T follicular helper cell (primary cell): ENCODE data around the gene PAEP.

Experiments
- DNase-seq: peaks from one replicate; pipeline ENCODE4 v3.0.0-alpha.2; 2020; ENCODE audit warnings: low read depth

PAEP gene

DNA sequence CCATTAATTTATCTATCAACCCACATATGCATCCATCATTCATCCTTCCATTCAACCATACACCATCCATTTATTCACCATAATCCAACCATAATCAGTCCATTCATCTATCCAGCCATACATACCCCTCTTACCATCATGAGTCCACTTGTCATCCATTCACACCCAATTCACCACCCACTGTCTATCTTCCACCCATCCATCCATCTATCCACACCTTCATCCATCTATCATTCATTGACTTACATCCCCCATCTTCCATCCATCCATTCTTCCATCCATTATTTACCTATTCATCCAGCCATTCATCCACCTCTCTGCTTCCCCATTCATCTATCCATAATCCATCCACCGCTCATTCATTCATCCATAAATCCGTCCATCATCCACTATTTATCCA lies 17.8 kb downstream of the PAEP start:
- no peak for DNase-seq

DNA sequence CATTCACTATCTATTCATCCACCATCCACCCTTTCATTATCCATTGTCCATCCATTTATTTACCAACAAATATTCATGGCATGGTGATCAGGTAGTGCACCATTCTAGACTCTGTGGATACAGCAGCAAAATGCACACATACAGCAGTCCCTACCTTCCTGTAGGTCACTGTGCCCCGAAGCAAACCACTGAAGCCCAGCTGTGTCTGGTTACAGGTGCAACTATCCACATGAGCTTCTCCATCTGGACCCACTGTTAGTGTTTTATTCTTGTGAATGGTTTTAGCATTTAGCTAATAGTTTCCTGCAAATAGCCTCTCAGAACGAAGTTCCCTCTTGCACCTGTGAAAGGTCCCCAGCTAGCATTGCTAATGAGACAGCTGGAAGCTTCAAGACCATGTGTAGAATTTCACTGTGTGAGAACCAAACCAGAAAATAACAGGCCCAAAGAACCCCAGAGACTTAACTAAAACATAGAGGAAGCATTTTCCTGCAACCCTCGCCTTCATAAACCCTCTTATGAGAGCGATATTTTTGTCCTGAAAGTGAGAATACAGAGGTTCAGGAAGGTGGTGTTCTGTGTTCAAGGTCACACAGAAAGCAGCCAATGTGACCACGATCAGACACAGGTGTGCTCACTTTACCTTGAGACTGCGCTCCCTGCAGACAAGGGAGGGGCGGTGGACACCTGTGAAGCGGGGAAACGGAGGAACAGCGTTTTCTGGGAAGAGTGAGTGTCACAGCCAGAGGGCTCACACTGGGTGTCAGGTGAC lies 18.5 kb downstream of the PAEP start:
- DNase-seq, result no peak

DNA sequence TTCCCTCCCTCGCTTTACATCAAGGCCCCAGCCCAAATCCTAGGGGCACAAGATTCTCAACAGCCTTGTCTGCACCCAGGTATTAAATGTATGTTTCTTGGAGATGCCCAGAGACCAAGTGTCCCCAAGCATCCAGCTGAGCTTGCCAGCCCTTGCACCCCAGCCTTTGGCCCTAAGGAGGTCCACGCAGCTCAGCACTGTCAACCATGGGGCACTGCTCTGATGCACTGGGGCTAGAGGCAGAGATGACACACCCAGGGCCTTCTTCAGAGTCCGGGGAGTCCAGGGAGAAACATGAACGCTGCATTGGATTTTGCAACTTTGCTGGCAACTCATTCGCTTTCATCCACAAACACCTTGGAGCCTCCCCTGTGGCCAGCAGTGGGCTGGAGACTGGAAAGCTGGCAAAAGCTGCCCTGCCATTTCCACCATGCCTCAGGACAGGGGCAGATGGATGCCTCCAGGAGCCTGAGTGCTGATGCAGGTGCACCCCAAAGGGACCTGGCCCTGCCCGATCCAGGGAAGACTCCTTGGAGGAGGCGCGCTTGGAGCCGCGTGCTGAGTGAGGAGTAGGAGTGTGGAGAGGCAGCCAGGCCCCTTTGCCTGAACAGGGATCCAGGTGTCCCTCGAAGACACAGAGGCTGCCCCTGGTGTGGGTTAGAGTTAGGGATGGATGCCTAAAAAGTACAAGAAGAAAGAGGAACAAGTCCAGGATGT lies 19.3 kb downstream of the PAEP start:
- DNase-seq, result no peak

DNA sequence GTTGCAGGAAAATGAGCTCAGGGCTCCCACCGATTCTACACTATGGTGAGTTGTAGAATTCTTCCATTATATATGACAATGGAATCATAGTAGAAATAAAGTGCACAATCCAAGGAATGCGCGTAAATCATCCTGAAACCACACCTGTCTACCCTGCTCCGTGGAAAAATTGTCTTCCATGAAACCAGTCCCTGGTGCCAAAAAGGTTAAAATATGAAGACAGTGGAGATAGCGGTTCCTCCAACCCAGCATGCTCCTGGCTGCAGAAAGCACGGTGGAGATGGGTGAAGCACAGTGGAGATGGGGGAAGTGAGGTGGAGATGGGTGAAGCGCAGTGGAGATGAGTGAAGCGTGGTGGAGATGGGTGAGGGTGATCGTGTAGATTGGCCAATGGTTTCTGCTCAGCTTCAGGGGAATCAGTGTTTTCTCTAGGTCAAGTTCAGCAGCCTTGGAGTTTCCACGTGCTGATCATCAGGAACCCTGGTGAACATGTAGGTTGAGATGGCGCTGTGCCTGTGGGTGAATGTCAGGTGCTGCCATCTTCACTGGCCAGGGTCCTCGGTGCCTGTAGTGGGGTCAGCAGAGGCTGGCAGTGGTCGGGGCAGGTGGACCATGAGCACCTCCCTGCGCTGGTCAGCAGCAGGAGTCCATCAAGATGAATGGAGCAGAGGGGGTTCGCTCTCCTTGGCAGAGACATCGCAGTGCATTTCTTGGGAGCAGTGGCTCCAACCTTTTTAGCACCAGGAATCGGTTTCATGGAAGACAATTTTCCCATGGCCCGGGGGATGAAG lies 20.3 kb downstream of the PAEP start:
- DNase-seq, result no peak

DNA sequence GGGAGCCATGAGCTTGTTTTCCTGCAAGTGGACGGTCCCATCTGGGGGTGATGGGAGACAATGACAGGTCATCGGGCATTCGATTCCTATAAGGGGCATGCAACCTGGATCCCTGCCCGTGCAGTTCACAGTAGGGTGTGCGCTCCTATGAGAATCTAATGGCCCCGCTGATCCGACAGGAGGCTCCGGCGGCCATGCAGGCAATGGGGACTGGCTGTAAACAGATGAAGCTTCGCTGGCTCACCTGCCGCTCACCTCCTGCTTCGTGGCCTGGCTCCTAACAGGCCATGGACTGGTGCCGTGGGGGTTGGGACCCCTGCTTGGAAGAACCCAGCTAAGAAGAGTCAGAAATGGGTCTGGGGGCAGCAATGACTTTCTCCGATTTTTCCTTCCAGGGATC lies 21.0 kb downstream of the PAEP start:
- DNase-seq, result no peak

DNA sequence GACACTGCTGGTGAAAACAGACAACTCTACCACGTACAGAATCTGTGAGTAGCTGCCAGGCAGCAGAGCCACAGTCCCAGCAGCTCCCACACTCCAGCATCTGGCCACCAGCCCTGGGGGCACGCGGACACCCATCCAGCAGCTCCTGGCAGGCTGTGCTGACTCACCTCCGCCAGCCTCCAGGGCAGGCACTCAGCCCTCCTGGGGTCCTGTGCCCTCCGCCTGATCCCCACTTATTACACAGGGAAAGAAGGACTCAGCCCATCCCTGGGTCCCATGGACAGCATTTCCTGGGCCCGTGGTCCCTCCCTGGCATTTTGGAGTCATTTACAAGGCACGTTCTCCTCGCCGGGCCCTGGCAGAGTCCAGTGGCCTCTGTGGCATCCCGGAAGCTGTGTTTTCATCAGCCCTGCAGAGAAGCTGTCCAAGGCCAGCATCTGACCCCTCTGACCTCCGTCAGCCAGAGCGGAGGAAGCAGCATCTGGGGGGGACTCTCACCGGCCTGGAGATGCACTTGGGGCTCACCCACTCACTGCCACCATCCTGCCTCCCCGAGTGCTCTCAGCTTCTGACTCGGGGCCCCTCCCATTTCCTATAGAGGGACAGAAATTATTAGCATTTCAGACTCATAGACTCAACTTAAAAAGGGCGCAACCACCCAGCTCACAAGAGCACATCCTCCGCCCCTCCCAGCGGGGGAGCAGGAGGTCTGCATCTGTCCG lies 21.6 kb downstream of the PAEP start:
- DNase-seq, result no peak

DNA sequence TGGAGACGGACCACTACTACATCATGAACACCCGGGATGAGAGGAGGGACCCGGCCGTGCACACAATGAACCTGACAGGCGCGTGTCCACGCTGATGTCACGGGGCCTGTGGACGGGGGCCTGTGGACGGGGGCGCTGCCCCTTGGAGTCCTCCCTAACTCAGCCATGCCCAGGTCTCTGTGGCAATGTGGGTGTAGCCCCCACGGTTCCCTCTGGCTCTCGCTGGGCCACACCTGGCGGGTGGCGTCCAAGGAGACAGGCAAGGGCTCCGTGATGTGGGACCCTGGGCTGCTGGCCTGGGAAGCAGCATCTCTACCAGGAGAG lies 22.1 kb downstream of the PAEP start:
- DNase-seq, result no peak

DNA sequence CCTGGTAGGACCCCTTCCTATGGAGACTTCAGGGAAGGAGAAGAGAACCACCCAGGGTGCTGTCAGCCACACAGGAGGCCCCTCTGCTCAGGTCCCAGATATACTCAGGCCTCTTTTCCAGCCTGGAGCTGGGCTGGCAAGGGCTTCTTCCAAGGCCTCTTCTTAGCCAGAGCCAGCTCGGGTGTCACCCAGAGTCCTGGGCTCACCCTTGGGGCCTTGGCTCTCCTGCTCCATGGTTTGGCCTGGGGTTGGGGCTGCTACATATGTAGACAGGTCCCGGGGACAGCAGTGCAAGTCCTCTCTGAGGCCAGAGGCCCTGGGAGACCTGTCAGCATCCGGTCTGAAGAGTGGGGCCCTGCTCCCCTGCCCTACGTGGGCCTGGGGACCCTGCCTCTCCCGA lies 22.8 kb downstream of the PAEP start:
- DNase-seq, result no peak

DNA sequence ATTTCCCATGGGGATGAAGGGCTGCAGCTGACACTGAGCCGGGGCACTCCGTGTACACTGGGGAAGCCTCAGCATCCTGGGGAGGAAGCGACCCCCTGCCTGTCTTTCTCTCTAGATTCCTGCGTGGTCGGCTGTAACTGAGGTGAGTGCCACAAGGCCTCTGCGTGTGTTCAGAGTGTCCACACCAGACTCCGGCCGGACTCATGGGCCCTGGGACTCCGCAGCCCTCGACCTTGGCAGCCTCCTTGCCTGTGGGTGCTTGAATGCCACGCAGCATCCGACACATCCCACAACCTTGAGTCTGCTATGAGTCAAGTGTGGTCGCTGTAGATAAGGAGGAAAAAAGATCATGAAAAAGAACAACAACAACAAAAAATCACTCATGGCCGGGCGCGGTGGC lies 23.4 kb downstream of the PAEP start:
- no peak for DNase-seq

DNA sequence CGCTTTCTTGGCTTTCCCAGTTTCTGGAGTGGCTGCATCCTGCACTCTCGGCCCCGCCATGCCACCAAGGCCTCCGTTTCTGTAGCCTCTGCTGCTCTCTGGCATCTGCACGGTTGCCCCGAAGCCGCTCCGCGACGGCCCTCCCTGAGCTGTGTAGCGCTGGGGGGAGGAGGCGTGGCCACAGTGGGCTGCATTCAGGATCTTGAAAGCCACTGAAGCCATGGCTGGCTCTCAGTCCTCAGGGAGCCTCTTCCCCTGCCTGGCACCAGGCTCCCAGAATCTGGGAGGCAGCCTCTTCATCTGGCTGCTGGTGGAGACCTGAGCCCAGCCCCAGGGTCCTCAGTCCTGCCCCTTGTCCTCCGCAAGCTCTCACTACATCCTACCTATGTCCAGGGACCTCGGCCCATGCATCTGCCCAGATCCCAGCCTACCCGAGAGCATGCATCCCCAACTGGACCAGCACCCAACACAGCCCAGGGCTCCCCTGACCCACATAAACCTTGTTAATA lies 25.1 kb downstream of the PAEP start:
- no peak for DNase-seq

DNA sequence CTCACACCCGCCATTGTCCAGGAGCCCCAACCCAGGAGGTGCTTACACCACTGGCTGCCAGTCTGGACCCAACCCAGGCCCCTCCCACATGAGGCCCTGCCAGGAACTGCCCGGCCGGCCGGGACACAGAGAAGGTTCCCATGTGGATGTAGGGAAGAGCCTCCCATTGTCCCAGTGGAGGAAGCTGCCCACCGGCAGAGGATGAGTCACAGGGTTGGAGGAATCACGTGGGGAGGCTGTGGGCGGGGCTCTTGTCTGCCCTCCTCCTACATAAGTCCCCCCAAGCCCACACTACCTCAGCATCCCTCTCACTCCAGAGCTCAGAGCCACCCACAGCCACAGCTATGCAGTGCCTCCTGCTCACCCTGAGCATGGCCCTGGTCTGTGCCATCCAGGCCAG lies 26.1 kb downstream of the PAEP start:
- no peak for DNase-seq

DNA sequence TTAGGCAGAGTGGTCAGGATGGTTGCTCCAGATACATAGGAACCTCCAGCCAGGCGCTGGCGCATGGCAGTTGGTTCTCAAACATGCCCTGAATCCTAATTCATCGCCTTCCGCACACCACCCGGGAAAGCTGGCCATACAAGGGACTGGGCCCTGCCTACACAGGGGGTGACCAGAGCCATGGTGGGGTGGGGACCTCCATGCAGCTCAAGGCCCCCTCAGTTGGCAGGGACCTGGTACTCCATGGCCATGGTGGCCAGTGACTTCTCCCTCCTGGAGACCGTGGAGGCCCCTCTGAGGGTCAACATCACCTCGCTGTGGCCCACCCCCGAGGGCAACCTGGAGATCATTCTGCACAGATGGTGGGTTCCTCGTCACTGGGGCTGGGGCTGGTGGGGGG lies 26.8 kb downstream of the PAEP start:
- DNase-seq, result no peak

DNA sequence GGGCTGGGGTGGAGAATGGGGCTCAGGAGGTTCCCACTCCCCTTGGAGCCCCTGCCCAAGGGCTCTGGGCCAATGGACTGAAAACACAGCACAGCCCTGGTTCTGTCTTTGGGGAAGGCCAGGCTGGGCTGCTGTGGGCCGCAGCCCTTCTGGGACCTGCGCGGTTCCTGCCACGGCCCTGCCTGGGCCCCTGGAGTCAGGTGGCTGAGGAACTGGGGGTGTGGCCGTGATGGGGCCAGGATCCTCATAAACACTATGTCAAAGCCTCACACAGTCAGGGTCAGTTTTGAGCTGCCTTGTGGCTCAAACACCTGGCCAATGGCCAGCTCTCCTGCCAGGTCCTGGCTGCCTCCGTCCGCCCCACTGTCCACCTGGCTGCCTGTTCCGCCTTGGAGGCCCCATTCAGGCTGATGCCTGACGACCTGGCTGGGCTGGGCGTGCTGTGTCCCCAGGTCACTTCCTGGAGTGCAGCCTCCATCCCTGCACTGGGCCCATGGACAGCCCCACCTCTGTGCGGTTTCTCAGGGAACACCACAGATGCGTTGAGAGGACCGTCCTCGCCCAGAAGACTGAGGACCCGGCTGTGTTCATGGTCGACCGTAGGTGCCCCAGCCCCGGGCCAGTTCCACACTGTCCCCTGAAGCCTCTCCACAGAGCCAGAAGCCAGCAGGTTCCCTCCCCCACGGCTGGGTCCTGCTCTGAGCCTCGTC lies 27.5 kb downstream of the PAEP start:
- DNase-seq, result no peak

DNA sequence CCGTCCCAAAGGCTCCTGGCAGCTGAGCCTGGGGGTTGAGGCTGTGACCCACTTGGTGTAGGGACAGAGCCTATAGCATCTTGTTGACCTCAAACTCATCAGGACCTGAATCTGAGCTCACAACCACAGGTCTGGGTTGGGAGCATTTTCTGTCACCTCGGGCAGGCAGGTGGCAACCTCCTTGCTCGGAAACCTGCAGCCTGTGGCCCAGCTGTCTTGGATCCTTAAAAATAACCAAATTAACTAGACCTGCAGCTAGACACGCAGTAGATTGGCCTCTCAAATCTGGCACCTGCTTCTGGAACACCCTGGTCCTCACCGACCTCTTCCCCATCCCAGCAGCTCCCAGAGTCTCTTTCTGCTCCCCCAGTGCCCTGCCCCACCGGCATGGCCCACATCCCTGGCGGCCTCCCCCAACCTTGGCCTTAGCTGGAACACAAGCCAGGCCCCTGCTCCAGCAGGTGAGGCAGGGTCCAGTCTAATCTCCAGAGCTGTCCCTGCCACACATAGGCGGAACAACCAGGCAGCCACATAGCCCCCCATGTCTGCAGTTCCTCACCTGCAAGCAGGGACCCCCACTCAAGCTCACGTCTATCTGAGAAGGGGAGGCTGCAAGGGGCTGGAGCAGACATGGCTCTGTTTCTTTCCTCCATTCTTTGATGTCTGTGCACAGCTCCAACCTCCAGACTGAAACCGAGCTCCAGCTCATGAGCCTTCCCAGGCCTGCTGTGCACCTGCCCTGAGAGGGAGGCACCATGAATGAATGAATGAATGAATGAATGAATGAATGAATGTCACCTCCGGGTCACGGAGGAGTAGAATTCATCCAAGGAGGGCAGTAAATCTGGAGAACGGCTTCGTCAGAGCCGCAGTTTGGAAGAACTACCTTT lies 28.3 kb downstream of the PAEP start:
- no peak for DNase-seq

DNA sequence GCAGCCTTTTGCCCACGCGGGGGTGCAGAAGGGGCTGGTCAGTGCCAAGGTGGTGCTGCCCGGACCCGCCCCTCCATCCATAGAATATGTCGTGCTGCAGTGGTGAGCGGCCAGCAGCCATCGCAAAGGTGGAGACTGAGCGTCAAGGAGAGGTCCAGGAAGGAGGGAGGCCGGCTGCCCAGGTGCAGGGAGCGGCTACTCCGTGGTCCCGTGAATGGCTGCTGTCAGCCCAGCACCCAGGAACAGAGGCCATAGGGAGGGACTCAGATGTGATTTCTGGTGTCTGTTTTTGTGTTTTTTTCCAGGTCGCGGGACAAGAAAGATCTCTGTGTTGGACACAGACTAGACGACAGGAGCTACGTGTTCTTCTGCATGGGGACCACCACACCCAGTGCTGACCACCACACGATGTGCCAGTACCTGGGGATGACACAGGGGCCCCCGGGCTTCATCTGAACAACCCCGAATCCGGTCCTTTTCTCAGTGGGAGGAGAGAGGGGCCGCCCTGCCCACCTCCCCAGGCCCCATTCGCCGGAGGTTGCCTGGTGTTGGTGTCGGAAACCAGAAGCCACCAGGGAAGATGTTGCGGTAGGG lies 29.0 kb downstream of the PAEP start:
- no peak for DNase-seq

DNA sequence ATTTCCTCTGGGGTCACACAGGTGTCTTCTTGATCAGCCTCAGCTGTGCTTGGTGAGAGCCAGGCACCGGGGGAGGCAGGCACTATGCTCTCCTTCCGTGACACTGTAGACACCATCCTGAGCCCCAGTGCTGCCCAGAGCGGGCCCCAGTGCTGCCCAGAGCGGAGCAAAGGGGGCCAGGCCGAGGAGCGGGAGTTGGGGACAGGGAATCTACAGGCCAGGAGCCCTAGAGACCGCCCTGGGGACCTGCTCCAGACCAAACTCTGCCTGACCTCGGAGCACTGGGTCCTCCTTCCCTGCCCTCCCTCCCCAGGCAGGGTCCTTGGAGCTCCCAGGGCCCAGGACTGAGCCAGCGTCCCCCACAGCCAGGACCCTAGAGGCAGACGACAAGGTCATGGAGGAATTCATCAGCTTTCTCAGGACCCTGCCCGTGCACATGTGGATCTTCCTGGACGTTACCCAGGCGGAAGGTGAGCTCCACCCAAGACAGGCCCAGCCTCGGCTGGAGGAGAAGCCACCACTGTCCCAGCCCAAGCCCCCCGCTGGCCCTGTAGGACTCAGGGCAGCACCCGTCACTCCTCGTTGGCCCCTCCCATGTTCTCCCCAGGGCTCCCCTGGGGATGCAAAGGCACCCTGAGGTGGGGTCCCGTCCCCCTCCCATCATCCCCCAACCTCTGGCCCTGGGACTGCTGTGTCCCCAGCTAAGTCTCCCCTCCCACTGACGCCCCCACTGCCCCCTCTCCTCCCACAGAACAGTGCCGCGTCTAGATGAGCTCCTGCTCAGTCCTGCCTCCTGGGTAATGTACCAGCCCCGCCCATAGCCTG lies 30.2 kb downstream of the PAEP start:
- DNase-seq, result no peak

DNA sequence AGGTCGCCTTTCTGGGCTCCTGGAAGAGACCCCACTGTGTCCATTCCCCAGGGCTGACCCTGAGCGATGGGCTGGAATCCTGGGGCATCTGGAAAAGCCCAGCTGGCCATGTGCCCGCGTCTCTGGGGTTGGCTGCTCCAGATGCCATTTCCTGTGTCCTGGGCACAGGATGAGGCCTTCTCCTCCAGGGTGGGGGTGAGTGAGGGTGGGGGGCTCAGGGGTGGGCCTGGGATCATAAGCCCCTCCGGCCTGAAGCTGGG lies 30.7 kb downstream of the PAEP start:
- DNase-seq, result no peak

DNA sequence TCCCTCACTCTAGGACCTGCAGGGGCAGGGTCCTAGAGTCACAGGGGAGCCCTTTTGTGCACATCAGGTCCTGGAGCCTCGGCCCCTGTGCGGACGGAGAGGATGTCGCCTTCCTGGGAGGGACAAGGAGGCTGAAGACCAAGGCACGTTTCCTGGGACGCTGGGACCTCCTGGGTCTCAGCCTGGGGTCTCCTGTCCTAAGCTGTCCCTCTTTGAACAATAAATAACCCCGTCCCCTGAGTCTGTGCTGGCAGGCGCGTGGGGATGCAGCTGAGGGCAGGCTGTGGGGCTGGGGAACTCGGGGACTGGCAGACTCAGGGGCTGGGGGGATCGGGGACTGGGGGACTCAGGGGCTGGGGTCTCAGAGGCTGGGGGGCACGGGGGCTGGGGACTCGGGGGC lies 31.1 kb downstream of the PAEP start:
- no peak for DNase-seq

DNA sequence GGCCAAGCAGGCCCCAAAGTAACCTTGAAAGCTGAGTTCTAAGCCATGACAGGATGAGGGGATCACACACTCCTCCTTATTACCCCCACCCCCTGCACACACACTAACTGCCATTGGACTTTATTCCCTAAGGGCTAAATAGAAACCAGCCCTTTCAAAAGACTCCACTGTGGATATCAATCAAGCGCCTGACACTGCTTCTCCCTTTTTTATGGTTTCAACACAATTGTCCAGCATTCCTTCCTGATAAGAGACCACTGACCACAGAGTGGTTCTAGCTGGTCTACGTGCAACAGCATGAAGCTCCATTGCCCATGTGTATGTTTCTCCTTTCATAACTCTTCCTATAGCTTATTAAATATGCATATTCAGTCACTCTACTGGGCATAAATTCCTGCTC lies 34.7 kb downstream of the PAEP start:
- DNase-seq, result no peak
